CD14-positive monocyte (primary cell): ENCODE results near the gene VKORC1L1. TPM values are rescaled to one million over a fixed set of nuclear protein-coding genes. Genes with fewer than 3 reads are reported as not detected.
"Not testable (repeated sequence)": the region's sequence is repeated elsewhere in the genome, so short reads cannot be mapped to it uniquely, and the experiment has no call there.

Experiments
- DNase-seq, 3 donors: peaks; one replicate each; pipeline ENCODE4 v3.0.0-alpha.2; 2011 to 2022
- H2AFZ ChIP-seq: 2 replicates; pipeline ENCODE4 v1.6.0; 2012; ENCODE audit warnings: mild to moderate bottlenecking, low read depth, low read length, inconsistent platforms; ENCODE audit not compliant: insufficient read depth, poor library complexity, severe bottlenecking
- H3K27ac ChIP-seq, 2 donors: 1 replicate in 1 of 2; 2 replicates in 1 of 2; pipeline ENCODE4 v1.5.1; 2012 to 2013; ENCODE audit warnings: low read length in 2 of 2, control low read depth in 1 of 2, inconsistent platforms in 1 of 2, low read depth in 1 of 2, mild to moderate bottlenecking in 1 of 2
- H3K27me3 ChIP-seq, 2 donors: one replicate each; pipeline versions ENCODE4 v1.6.0 to v1.6.1; 2011 to 2013; ENCODE audit warnings: low read length in 2 of 2; ENCODE audit not compliant: control insufficient read depth in 2 of 2, insufficient read depth in 2 of 2
- H3K36me3 ChIP-seq, 2 donors: replicated peaks in 1 of 2; 1 replicate in 1 of 2; 2 replicates in 1 of 2; pipeline versions ENCODE4 v1.5.1 to v1.6.1; 2012 to 2013; ENCODE audit warnings: low read length in 2 of 2, control low read depth in 1 of 2, inconsistent platforms in 1 of 2, mild to moderate bottlenecking in 1 of 2; ENCODE audit not compliant: insufficient read depth in 2 of 2, control insufficient read depth in 1 of 2
- H3K4me1 ChIP-seq, 2 donors: 1 replicate in 1 of 2; 2 replicates in 1 of 2; pipeline versions ENCODE4 v1.5.1 to v1.6.1; 2012 to 2013; ENCODE audit warnings: low read length in 2 of 2, control low read depth in 1 of 2, inconsistent platforms in 1 of 2, mild to moderate bottlenecking in 1 of 2, moderate library complexity in 1 of 2; ENCODE audit not compliant: insufficient read depth in 2 of 2, control insufficient read depth in 1 of 2
- H3K4me2 ChIP-seq: replicated peaks from 2 replicates; pipeline ENCODE3; 2012; ENCODE audit warnings: low read length, moderate library complexity, mild to moderate bottlenecking; ENCODE audit not compliant: poor library complexity, severe bottlenecking; ENCODE audit errors: extremely low read depth
- H3K4me3 ChIP-seq, 3 experiments: fragments of 200-600 bp in 1 of 3; sonication (generic) in 1 of 3; replicated peaks in 1 of 3; 1 replicate in 2 of 3; 2 replicates in 1 of 3; pipeline ENCODE4 v1.5.1; 2011 to 2013; ENCODE audit warnings: low read length in 3 of 3, mild to moderate bottlenecking in 3 of 3, control low read depth in 2 of 3, low read depth in 2 of 3, inconsistent platforms in 1 of 3, moderate library complexity in 1 of 3
- H3K79me2 ChIP-seq: 2 replicates; pipeline ENCODE4 v1.6.0; 2012; ENCODE audit warnings: mild to moderate bottlenecking, control low read depth, inconsistent platforms, low read length, moderate library complexity; ENCODE audit not compliant: insufficient read depth
- H3K9ac ChIP-seq: 2 replicates; pipeline ENCODE4 v1.6.0; 2017; ENCODE audit warnings: low read length, mild to moderate bottlenecking; ENCODE audit not compliant: insufficient read depth, poor library complexity, severe bottlenecking
- H3K9me3 ChIP-seq, 2 donors: replicated peaks in 1 of 2; 1 replicate in 1 of 2; 2 replicates in 1 of 2; pipeline versions ENCODE4 v1.5.1 to v1.6.1; 2012 to 2013; ENCODE audit warnings: low read length in 2 of 2, control low read depth in 1 of 2; ENCODE audit not compliant: control insufficient read depth in 1 of 2, insufficient read depth in 1 of 2
- H4K20me1 ChIP-seq: 2 replicates; pipeline ENCODE4 v1.6.0; 2012; ENCODE audit warnings: mild to moderate bottlenecking, low read length, control low read depth, moderate library complexity; ENCODE audit not compliant: insufficient read depth
- H3K27ac Mint-ChIP-seq, 7 donors: one replicate each; pipeline ENCODE4 v1.8.0; 2020; ENCODE audit warnings: mild to moderate bottlenecking in 7 of 7, mixed read lengths in 7 of 7, moderate library complexity in 6 of 7, inconsistent platforms in 2 of 7
- H3K27me3 Mint-ChIP-seq, 3 donors: one replicate each; pipeline ENCODE4 v1.8.0; 2021 to 2022; ENCODE audit warnings: low read depth in 3 of 3, mild to moderate bottlenecking in 3 of 3, mixed read lengths in 3 of 3, moderate library complexity in 3 of 3, inconsistent platforms in 1 of 3
- H3K36me3 Mint-ChIP-seq, 2 donors: one replicate each; pipeline ENCODE4 v1.8.0; 2020; ENCODE audit warnings: mixed read lengths in 2 of 2, inconsistent platforms in 1 of 2, mild to moderate bottlenecking in 1 of 2
- H3K4me1 Mint-ChIP-seq: one replicate; pipeline ENCODE4 v1.8.0; 2020; ENCODE audit warnings: mild to moderate bottlenecking, mixed read lengths
- H3K4me3 Mint-ChIP-seq, 2 donors: one replicate each; pipeline ENCODE4 v1.8.0; 2020; ENCODE audit warnings: mild to moderate bottlenecking in 2 of 2, mixed read lengths in 2 of 2, moderate library complexity in 1 of 2
- H3K9me3 Mint-ChIP-seq, 7 donors: one replicate each; pipeline ENCODE4 v1.8.0; 2020 to 2022; ENCODE audit warnings: mixed read lengths in 7 of 7, mild to moderate bottlenecking in 6 of 7, moderate library complexity in 6 of 7, inconsistent platforms in 2 of 7
- CTCF ChIP-seq: fragments of 200-600 bp; IDR thresholded peaks from one replicate; pipeline ENCODE4 v1.8.0; 2022; ENCODE audit warnings: antibody characterized with exemption, mild to moderate bottlenecking
- WGBS: methylation state at CpG from one replicate; pipeline ENCODE4 v1.1.5; 2013; ENCODE audit warnings: missing lambda C conversion rate; ENCODE audit not compliant: insufficient coverage; 5-methylcytosine and 5-hydroxymethylcytosine counted together
- intact Hi-C, 2 donors: fragments of 100-400 bp; cut with micrococcal nuclease; formaldehyde crosslinking; loops; one replicate each; pipeline versions ENCODE4 v1.15.0 to v1.15.1; 2023
- polyA plus RNA-seq, 3 donors: library from polyadenylated mRNA; depleted of rRNA in 1 of 3; unstranded in 2 of 3; stranded (reverse) in 1 of 3; fragments of 300-500 nt in 2 of 3; fragments of >200 nt in 1 of 3; fragmentation: Illumina TruSeq in 2 of 3; gene quantifications; 1 replicate in 2 of 3; 2 replicates in 1 of 3; pipeline ENCODE4 v1.2.3, GENCODE V29; 2012 to 2021

The VKORC1L1 gene
- polyA plus RNA-seq, 3 donors: 1.9 to 3.2 (median 2.7) TPM

GRCh38 chr7:65962033-65962432 lies 89.2 kb downstream of the VKORC1L1 start:
- no peak overlapping the region for H3K27ac ChIP-seq
- no peak overlapping the region for H3K4me2 ChIP-seq
- no peaks in the 10 kb centered on the region for H3K79me2 ChIP-seq
- intact Hi-C loops: no loop called here
- WGBS: 98% methylated on average over 5 of the region's 6 CpGs
- no peaks in the 10 kb centered on the region for H4K20me1 ChIP-seq
- Mint-ChIP-seq H3K36me3 (peaks cover 72 to 89% of the 10 kb centered on the region in 2 donors), H3K4me3 (no peak overlapping the region), H3K27me3 (peaks cover 0 to 1% (median 0%) of the 10 kb centered on the region in 3 donors), H3K9me3 (no peaks in the 10 kb centered on the region), H3K27ac (peak overlapping the region in 1 of 7 donors; percentile 20), H3K4me1 (no peaks in the 10 kb centered on the region)
- H3K9me3 ChIP-seq: no peaks in the 10 kb centered on the region
- H3K27me3 ChIP-seq: no peaks in the 10 kb centered on the region
- H3K4me1 ChIP-seq: no peaks in the 10 kb centered on the region
- no peak overlapping the region for H3K4me3 ChIP-seq
- H3K36me3 ChIP-seq: peaks cover 78 to 93% of the 10 kb centered on the region in 2 donors
- TF ChIP-seq CTCF: no peak
- no peak for DNase-seq
- no peak overlapping the region for H2AFZ ChIP-seq
- no peak overlapping the region for H3K9ac ChIP-seq

DNA sequence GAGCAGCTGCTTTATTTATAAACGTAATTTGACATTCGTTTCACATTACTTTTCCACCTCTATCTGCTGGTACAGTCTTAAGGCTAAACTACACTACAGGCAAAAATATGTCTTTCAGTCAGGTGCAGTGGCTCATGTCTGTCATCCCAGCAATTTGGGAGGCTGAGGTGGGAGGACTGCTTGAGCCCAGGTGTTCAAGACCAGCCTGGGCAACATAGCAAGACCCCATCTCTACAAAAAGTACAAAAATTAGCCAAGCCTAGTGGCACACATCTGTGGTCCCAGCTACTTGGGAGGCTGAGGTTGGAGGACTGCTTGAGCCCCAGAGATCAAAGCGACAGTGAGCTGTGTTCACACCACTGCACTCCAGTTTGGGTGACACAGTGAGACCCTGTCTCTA lies 91.8 kb downstream of the VKORC1L1 start:
- H3K36me3 ChIP-seq: peaks cover 91 to 98% of the 10 kb centered on the region in 2 donors
- H3K4me3 Mint-ChIP-seq, H3K9ac ChIP-seq, H3K27me3 Mint-ChIP-seq, H2AFZ ChIP-seq, H3K79me2 ChIP-seq, H3K27ac ChIP-seq, DNase-seq, H3K9me3 ChIP-seq, H3K4me2 ChIP-seq, H3K4me1 Mint-ChIP-seq, intact Hi-C loops, H3K9me3 Mint-ChIP-seq, H3K4me3 ChIP-seq, H3K4me1 ChIP-seq, H3K27me3 ChIP-seq, H4K20me1 ChIP-seq: not testable (repeated sequence)
- no CpG with 5 or more reads among the region's 3 CpGs for WGBS
- Mint-ChIP-seq H3K27ac (peak overlapping the region in 3 of 7 donors; percentile 27 to 66 (median 42)), H3K36me3 (peaks cover 80 to 96% of the 10 kb centered on the region in 2 donors)
